ENCODE results near the gene BCAS1.

DNA sequence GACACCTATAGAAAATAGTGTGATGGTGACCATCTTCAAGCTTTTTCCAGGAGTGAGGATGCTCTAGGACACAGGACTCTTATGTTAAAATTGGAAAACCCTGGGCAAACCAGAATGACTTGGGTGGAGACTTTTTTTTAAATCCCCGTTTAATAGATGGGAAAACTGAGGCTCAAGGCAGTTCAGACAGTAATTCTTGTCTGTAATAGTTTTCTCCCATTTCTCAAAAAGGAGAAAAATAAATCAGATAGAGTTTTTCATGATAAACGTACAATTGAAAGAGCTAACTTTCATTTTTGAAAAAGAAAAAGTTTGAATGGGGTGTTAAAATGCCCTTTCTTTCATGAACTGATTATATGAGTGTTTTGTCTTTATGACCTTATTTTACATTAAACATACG, 6.8 kb downstream of the BCAS1 start:
- TF ChIP-seq CTCF (IDR thresholded peaks at IDR 0.05; ENCODE audit: low read depth, low read length) (no peak), POLR2A (IDR thresholded peaks at IDR 0.05; ENCODE audit: extremely low read depth, insufficient read length) (no peak), MYC (IDR thresholded peaks at IDR 0.05; ENCODE audit: low read depth, low read length) (no peak)

Measured in NB4 (cell line).